GM23248 (cell line): Measurements from ENCODE around the gene SENP1.
"Not testable (repeated sequence)": the region's sequence is repeated elsewhere in the genome, so short reads cannot be mapped to it uniquely, and the experiment has no call there.

Source experiments
- EZH2 ChIP-seq: fragments of 200-600 bp; sonication (generic); IDR thresholded peaks from 2 replicates; pipeline ENCODE4 v1.6.1; 2018; ENCODE audit warnings: antibody characterized with exemption, mild to moderate bottlenecking; ENCODE audit not compliant: insufficient read depth, poor library complexity, severe bottlenecking
- EZH2phosphoT487 ChIP-seq: fragments of 200-600 bp; sonication (generic); IDR thresholded peaks from 2 replicates; pipeline ENCODE4 v1.6.1; 2018; ENCODE audit warnings: antibody characterized with exemption, moderate library complexity, mild to moderate bottlenecking, low read depth; ENCODE audit not compliant: insufficient read depth

- TF ChIP-seq EZH2, EZH2phosphoT487: not testable (repeated sequence)
Observed at GRCh38 chr12:48111312-48111693, 5.4 kb upstream of the SENP1 start.
